Activated naive CD8-positive, alpha-beta T cell treated with anti-CD3 and anti-CD28 coated beads, Interleukin-2, amount 50 U/mL, for 24 hours (primary cell): ENCODE data around the gene SULT1B1.

Experiments
- ATAC-seq: fragments of 150-1000 bp; cut with Tn5 transposase; one replicate; pipeline ENCODE4 v1.10.0; 2021
- DNase-seq: peaks from one replicate; pipeline ENCODE4 v3.0.0; 2021
- H3K27ac Mint-ChIP-seq: one replicate; pipeline ENCODE4 v1.8.0; 2021; ENCODE audit warnings: mild to moderate bottlenecking, mixed read lengths
- H3K27me3 Mint-ChIP-seq: one replicate; pipeline ENCODE4 v1.8.0; 2021; ENCODE audit warnings: mixed read lengths
- H3K36me3 Mint-ChIP-seq: one replicate; pipeline ENCODE4 v1.8.0; 2021; ENCODE audit warnings: low read depth, mixed read lengths
- H3K4me1 Mint-ChIP-seq: one replicate; pipeline ENCODE4 v1.8.0; 2021; ENCODE audit warnings: mixed read lengths
- H3K4me3 Mint-ChIP-seq: one replicate; pipeline ENCODE4 v1.8.0; 2021; ENCODE audit warnings: mild to moderate bottlenecking, moderate library complexity, mixed read lengths
- H3K9me3 Mint-ChIP-seq: one replicate; pipeline ENCODE4 v1.8.0; 2021; ENCODE audit warnings: mixed read lengths

SULT1B1 gene

DNA sequence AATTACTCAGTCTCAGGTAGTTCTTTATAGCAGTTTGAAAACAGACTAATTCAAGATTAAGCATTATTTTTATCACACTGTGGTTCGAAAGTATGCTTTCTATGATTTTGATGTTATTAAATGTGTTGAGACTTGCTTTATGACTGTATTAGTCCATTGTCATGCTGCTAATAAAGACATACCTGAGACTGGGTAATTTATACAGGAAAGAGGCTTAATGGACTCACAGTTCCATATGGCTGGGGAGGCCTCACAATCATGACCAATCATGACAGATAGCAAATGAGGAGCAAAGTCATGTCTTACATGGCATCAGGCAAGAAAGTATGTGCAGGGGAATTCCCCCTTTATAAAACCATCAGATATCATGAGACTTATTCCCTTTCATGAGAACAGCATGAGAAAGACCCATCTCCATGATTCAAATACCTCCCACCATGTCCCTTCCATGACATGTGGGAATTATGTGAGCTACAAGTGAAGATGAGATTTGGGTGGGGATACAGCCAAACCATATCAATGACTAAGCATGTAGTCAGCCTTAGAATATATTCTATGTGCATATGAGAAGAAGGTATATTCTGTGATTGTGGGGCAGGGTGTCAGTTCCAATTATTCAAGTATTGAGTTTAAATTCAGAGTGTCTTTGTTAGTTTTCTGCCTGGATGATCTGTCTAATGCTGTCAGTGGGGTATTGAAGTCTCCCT lies 62.7 kb downstream of the SULT1B1 start:
- Mint-ChIP-seq H3K27me3 (no peaks in the 10 kb centered on the region), H3K9me3 (peaks cover 4% of the 10 kb centered on the region), H3K36me3 (no peaks in the 10 kb centered on the region), H3K4me3 (no peak overlapping the region), H3K4me1 (no peaks in the 10 kb centered on the region), H3K27ac (no peak overlapping the region)
- DNase-seq (no peak), ATAC-seq (no peak)

DNA sequence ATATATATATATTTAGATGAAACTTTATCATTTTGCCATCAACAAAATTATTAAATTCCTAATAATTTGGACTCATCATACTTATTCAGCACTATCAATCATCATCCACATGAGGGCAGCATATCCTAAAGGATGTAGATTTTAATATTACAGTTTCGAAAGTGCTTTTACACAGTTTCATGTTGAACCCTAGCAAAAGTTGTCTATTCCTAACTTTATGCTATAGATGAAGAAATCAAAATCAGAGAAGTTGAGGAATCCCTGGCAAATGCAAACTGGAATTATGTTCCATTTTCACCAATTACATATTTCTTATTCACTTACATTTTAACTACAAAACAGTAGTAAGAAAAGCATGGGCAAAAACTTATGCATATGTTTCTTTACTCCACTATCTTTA lies 70.8 kb downstream of the SULT1B1 start:
- H3K27me3 Mint-ChIP-seq = peaks cover 4% of the 10 kb centered on the region
- H3K36me3 Mint-ChIP-seq = no peaks in the 10 kb centered on the region
- ATAC-seq (no peak), DNase-seq (no peak)
- no peaks in the 10 kb centered on the region for H3K9me3 Mint-ChIP-seq
- no peak overlapping the region for H3K27ac Mint-ChIP-seq
- H3K4me3 Mint-ChIP-seq = no peak overlapping the region
- H3K4me1 Mint-ChIP-seq = peaks cover 2% of the 10 kb centered on the region

DNA sequence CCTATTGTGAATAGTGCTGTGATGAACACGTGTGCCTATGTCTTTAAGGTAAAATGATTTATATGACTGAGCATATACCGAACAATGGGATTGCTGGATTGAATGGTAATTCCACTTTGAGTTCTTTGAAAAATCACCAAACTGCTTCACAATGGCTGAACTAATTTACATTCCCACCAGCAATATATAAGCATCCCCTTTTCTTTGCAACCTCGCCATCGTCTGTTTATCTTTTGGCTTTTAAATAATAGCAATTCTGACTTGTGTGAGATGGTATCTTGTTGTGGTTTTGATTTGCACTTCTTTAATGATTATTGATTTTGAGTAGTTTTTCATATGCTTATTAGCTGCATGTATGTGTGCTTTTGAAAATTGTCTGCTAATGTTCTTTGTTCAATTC lies 75.6 kb downstream of the SULT1B1 start:
- Mint-ChIP-seq H3K9me3 (no peaks in the 10 kb centered on the region), H3K4me1 (peaks cover 2% of the 10 kb centered on the region), H3K36me3 (no peaks in the 10 kb centered on the region), H3K27me3 (peaks cover 4% of the 10 kb centered on the region), H3K4me3 (no peak overlapping the region), H3K27ac (no peak overlapping the region)
- DNase-seq (no peak), ATAC-seq (no peak)
